ENCODE results near the gene GRID1.

DNA sequence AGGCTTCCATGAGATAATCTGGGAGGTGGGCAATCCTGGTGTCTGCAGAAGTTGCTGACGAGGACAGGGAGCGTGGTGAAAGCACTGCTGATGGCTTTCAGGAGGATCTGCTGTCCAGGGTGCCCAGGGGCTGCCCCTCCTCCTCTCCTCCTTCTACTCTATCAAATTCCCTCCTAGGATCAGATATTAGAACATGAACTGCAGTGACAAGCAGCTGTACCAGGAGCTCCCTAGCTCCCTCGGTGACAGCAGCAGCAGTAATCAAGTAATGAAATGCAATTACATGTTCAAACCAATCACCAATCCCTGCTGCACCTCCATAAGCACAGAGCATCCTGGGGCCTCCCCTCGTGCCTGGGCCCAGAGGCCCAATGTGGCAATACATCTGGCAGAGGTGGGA lies 46.9 kb downstream of the GRID1 start:
- no peak for TF ChIP-seq EZH2phosphoT487 (IDR thresholded peaks at IDR 0.05; ENCODE audit: borderline replicate concordance, low read depth)
- 0 out of 2 replicates have a peak, but pooled peaks have one; percentile 44 for TF ChIP-seq MXI1 (IDR thresholded peaks at IDR 0.05; ENCODE audit: low read depth, low read length)
